ENCODE data around the gene ACAP1. TPM values are rescaled to one million over a fixed set of nuclear protein-coding genes. Genes with fewer than 3 reads are reported as not detected.

The ACAP1 gene
- total RNA-seq, 1 donor from 2014 or later = 12.0 TPM

Other genes with a start within 250 kb of the ACAP1 start
- not detected for gene ASGR2, start 221.7 kb upstream of the ACAP1 start, total RNA-seq
- gene ASGR1, start 157.2 kb upstream of the ACAP1 start, total RNA-seq = 3.9 TPM
- 34.9 TPM for gene DLG4, start 116.7 kb upstream of the ACAP1 start, total RNA-seq
- 1,048 TPM for gene ACADVL, start 116.6 kb upstream of the ACAP1 start, total RNA-seq
- gene DVL2, start 102.0 kb upstream of the ACAP1 start, total RNA-seq = 17.2 TPM
- 13.3 TPM for gene PHF23, start 97.1 kb upstream of the ACAP1 start, total RNA-seq
- 422 TPM for gene GABARAP, start 94.1 kb upstream of the ACAP1 start, total RNA-seq
- 81.4 TPM for gene CTDNEP1, start 84.8 kb upstream of the ACAP1 start, total RNA-seq
- 106 TPM for gene ELP5, start 84.3 kb upstream of the ACAP1 start, total RNA-seq
- not detected for gene CLDN7, start 74.1 kb upstream of the ACAP1 start, total RNA-seq
- gene SLC2A4, start 54.8 kb upstream of the ACAP1 start, total RNA-seq = 4.9 TPM
- not detected for gene YBX2, start 41.9 kb upstream of the ACAP1 start, total RNA-seq
- 248 TPM for gene EIF5A, start 28.9 kb upstream of the ACAP1 start, total RNA-seq
- 52.4 TPM for gene GPS2, start 21.2 kb upstream of the ACAP1 start, total RNA-seq
- gene NEURL4, start 7.2 kb upstream of the ACAP1 start, total RNA-seq = 22.0 TPM
- 14.6 TPM for gene KCTD11, start 15.6 kb downstream of the ACAP1 start, total RNA-seq
- not detected for gene TMEM95, start 18.6 kb downstream of the ACAP1 start, total RNA-seq
- 0.43 TPM for gene TNK1, start 44.6 kb downstream of the ACAP1 start, total RNA-seq
- 297 TPM for gene PLSCR3, start 58.0 kb downstream of the ACAP1 start, total RNA-seq
- gene TMEM256, start 67.6 kb downstream of the ACAP1 start, total RNA-seq = 241 TPM
- 34.3 TPM for gene NLGN2, start 71.3 kb downstream of the ACAP1 start, total RNA-seq
- gene SPEM1, start 83.8 kb downstream of the ACAP1 start, total RNA-seq = not detected
- not detected for gene SPEM2, start 89.1 kb downstream of the ACAP1 start, total RNA-seq
- gene SPEM3, start 92.3 kb downstream of the ACAP1 start, total RNA-seq = not detected
- gene TMEM102, start 98.9 kb downstream of the ACAP1 start, total RNA-seq = 20.4 TPM
- 0.32 TPM for gene FGF11, start 103.0 kb downstream of the ACAP1 start, total RNA-seq
- 5.0 TPM for gene CHRNB1, start 108.5 kb downstream of the ACAP1 start, total RNA-seq
- 67.9 TPM for gene ZBTB4, start 143.1 kb downstream of the ACAP1 start, total RNA-seq
- not detected for gene SLC35G6, start 144.9 kb downstream of the ACAP1 start, total RNA-seq
- 69.5 TPM for gene POLR2A, start 147.8 kb downstream of the ACAP1 start, total RNA-seq
- gene TNFSF12, start 212.5 kb downstream of the ACAP1 start, total RNA-seq = 88.6 TPM
- gene TNFSF13, start 222.2 kb downstream of the ACAP1 start, total RNA-seq = 17.5 TPM
- 92.0 TPM for gene SENP3, start 225.4 kb downstream of the ACAP1 start, total RNA-seq
- gene CD68, start 243.1 kb downstream of the ACAP1 start, total RNA-seq = 151 TPM
- 157 TPM for gene MPDU1, start 247.3 kb downstream of the ACAP1 start, total RNA-seq